Measurements from ENCODE around the gene GID8.

The GID8 gene

GRCh38 chr20:62913043-62913630 is 24.8 kb upstream of the GID8 start:
- no peak for TF ChIP-seq CTCF (conservative IDR thresholded peaks at IDR 0.05; ENCODE audit: low read depth, low read length)
- Histone ChIP-seq H3K79me2 (ENCODE audit: insufficient read depth, low read depth) (peaks cover 74% of the 10 kb centered on the region), H3K9ac (no peak overlapping the region), H3K4me1 (ENCODE audit: low read depth, poor library complexity, severe bottlenecking) (peaks cover 97% of the 10 kb centered on the region), H3K36me3 (ENCODE audit: insufficient read depth) (peaks cover 13% of the 10 kb centered on the region; the same call in 1 of the 2 replicates), H2AFZ (ENCODE audit: low read depth) (no peak overlapping the region), H4K20me1 (ENCODE audit: insufficient read depth) (peaks cover 68% of the 10 kb centered on the region), H3K27ac (no peak overlapping the region), H3K4me2 (no peak overlapping the region), H3K4me3 (IDR thresholded peaks at IDR 0.05; ENCODE audit: insufficient read depth, low read depth, low read length) (no peak overlapping the region), H3K27me3 (ENCODE audit: insufficient read depth, low read depth) (no peaks in the 10 kb centered on the region; the same call in 1 of the 2 replicates)

- Histone ChIP-seq H3K79me2 (ENCODE audit: insufficient read depth, low read depth) (peaks cover 82% of the 10 kb centered on the region), H3K4me2 (no peak overlapping the region), H4K20me1 (ENCODE audit: insufficient read depth) (peaks cover 73% of the 10 kb centered on the region), H3K36me3 (ENCODE audit: insufficient read depth) (peaks cover 13% of the 10 kb centered on the region; the same call in 1 of the 2 replicates), H3K27me3 (ENCODE audit: insufficient read depth, low read depth) (no peaks in the 10 kb centered on the region; the same call in 1 of the 2 replicates), H3K4me3 (IDR thresholded peaks at IDR 0.05; ENCODE audit: insufficient read depth, low read depth, low read length) (no peak overlapping the region), H2AFZ (ENCODE audit: low read depth) (no peak overlapping the region), H3K4me1 (ENCODE audit: low read depth, poor library complexity, severe bottlenecking) (peaks cover 97% of the 10 kb centered on the region), H3K9ac (no peak overlapping the region), H3K27ac (no peak overlapping the region)
- no peak for TF ChIP-seq CTCF (conservative IDR thresholded peaks at IDR 0.05; ENCODE audit: low read depth, low read length)
Observed at GRCh38 chr20:62914436-62914835, 23.5 kb upstream of the GID8 start.

- Histone ChIP-seq H3K4me3 (IDR thresholded peaks at IDR 0.05; ENCODE audit: insufficient read depth, low read depth, low read length) (no peak overlapping the region), H3K9ac (no peak overlapping the region), H3K4me2 (no peak overlapping the region), H3K27ac (no peak overlapping the region), H4K20me1 (ENCODE audit: insufficient read depth) (peaks cover 74% of the 10 kb centered on the region), H3K79me2 (ENCODE audit: insufficient read depth, low read depth) (peaks cover 88% of the 10 kb centered on the region), H3K36me3 (ENCODE audit: insufficient read depth) (peaks cover 13% of the 10 kb centered on the region; the same call in 1 of the 2 replicates), H2AFZ (ENCODE audit: low read depth) (no peak overlapping the region), H3K27me3 (ENCODE audit: insufficient read depth, low read depth) (no peaks in the 10 kb centered on the region; the same call in 1 of the 2 replicates), H3K4me1 (ENCODE audit: low read depth, poor library complexity, severe bottlenecking) (peaks cover 97% of the 10 kb centered on the region)
- no peak for TF ChIP-seq CTCF (conservative IDR thresholded peaks at IDR 0.05; ENCODE audit: low read depth, low read length)
Observed at GRCh38 chr20:62914970-62915457, 22.9 kb upstream of the GID8 start.

- H3K27me3 ChIP-seq (ENCODE audit: insufficient read depth, low read depth) = no peaks in the 10 kb centered on the region; the same call in 1 of the 2 replicates
- H3K4me3 ChIP-seq (IDR thresholded peaks at IDR 0.05; ENCODE audit: insufficient read depth, low read depth, low read length) = no peak overlapping the region
- TF ChIP-seq CTCF (conservative IDR thresholded peaks at IDR 0.05; ENCODE audit: low read depth, low read length) = no peak
- H3K36me3 ChIP-seq (ENCODE audit: insufficient read depth) = peaks cover 7% of the 10 kb centered on the region; the same call in 1 of the 2 replicates
- no peak overlapping the region; the same call in 1 of the 2 replicates for H3K4me2 ChIP-seq
- peaks cover 85% of the 10 kb centered on the region for H4K20me1 ChIP-seq (ENCODE audit: insufficient read depth)
- H3K9ac ChIP-seq = no peak overlapping the region
- H3K79me2 ChIP-seq (ENCODE audit: insufficient read depth, low read depth) = peaks cover 100% of the 10 kb centered on the region
- peaks cover 95% of the 10 kb centered on the region for H3K4me1 ChIP-seq (ENCODE audit: low read depth, poor library complexity, severe bottlenecking)
- no peak overlapping the region for H2AFZ ChIP-seq (ENCODE audit: low read depth)
- no peak overlapping the region for H3K27ac ChIP-seq
Observed at GRCh38 chr20:62916703-62917476, 21.1 kb upstream of the GID8 start.
